Calu3 (cell line): ENCODE measurements around the gene RIMKLB. TPM values are rescaled to one million over a fixed set of nuclear protein-coding genes. Genes with fewer than 3 reads are reported as not detected.
"Not testable (repeated sequence)": the region's sequence is repeated elsewhere in the genome, so short reads cannot be mapped to it uniquely, and the experiment has no call there.

Source experiments
- BruUV-seq: library from RNA; stranded (reverse); fragments of 400-500 nt; replicated peaks from 2 replicates; lab custom pipeline; 2021; lab: Mats Ljungman, UMichigan
- CTCF ChIA-PET: fragments of 300-600 bp; sonication (Branson Sonifier 250); formaldehyde crosslinking; loops from one replicate; lab custom pipeline; 2022; ENCODE audit warnings: antibody characterized with exemption; lab: Charles Lee
- DNase-seq: peaks from one replicate; pipeline ENCODE4 v3.0.0; 2022
- H3K27ac Mint-ChIP-seq: one replicate; pipeline ENCODE4 v1.8.0; 2022; ENCODE audit warnings: mixed read lengths; ENCODE audit not compliant: unreplicated experiment
- H3K27me3 Mint-ChIP-seq: one replicate; pipeline ENCODE4 v1.8.0; 2022; ENCODE audit warnings: mixed read lengths; ENCODE audit not compliant: unreplicated experiment
- H3K36me3 Mint-ChIP-seq: one replicate; pipeline ENCODE4 v1.8.0; 2022; ENCODE audit warnings: mild to moderate bottlenecking, moderate library complexity, mixed read lengths; ENCODE audit not compliant: insufficient read depth, unreplicated experiment
- H3K4me1 Mint-ChIP-seq: one replicate; pipeline ENCODE4 v1.8.0; 2022; ENCODE audit warnings: mild to moderate bottlenecking, low read depth, mixed read lengths; ENCODE audit not compliant: unreplicated experiment
- H3K4me3 Mint-ChIP-seq: one replicate; pipeline ENCODE4 v1.8.0; 2022; ENCODE audit warnings: mild to moderate bottlenecking, low read depth, moderate library complexity, mixed read lengths; ENCODE audit not compliant: unreplicated experiment
- H3K9me3 Mint-ChIP-seq: one replicate; pipeline ENCODE4 v1.8.0; 2022; ENCODE audit warnings: low read depth, mixed read lengths; ENCODE audit not compliant: unreplicated experiment
- intact Hi-C: fragments of 100-400 bp; cut with micrococcal nuclease; formaldehyde crosslinking; loops from one replicate; pipeline ENCODE4 v1.10.0; 2022; ENCODE audit not compliant: unreplicated experiment
- total RNA-seq: library from RNA; stranded (reverse); gene quantifications from 2 replicates; pipeline ENCODE4 v1.2.3, GENCODE V29; 2022
- TF ChIP-seq, protein P1 (sequence below): fragments of 200-600 bp; IDR thresholded peaks from one replicate; pipeline ENCODE4 v1.8.0; 2022; ENCODE audit warnings: antibody characterized with exemption; ENCODE audit not compliant: unreplicated experiment

The RIMKLB gene
- total RNA-seq, 1 experiment from 2014 or later, result 36.3 TPM

DNA sequence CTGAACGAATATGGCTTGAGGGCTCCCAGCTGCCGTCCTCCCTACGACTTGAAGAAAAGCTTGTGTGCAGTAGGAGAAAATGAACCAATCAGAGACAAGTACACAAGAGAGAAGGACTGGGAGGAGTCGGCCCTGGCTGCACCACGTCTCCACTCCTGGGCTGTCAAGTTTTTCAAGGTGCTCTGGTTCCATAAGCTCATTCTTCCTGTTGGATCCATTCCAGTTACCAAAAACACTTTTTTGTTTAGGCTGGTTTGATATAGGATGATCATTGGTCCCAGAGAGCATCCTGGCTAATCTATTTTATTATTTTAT is 121.8 kb downstream of the RIMKLB start:
- Mint-ChIP-seq H3K36me3 (no peaks in the 10 kb centered on the region), H3K4me3 (no peak overlapping the region), H3K4me1 (peaks cover 8% of the 10 kb centered on the region), H3K9me3 (no peaks in the 10 kb centered on the region), H3K27ac (no peak overlapping the region), H3K27me3 (no peaks in the 10 kb centered on the region)
- CTCF ChIA-PET, result no interaction called here
- DNase-seq, result no peak
- TF ChIP-seq, protein P1, sequence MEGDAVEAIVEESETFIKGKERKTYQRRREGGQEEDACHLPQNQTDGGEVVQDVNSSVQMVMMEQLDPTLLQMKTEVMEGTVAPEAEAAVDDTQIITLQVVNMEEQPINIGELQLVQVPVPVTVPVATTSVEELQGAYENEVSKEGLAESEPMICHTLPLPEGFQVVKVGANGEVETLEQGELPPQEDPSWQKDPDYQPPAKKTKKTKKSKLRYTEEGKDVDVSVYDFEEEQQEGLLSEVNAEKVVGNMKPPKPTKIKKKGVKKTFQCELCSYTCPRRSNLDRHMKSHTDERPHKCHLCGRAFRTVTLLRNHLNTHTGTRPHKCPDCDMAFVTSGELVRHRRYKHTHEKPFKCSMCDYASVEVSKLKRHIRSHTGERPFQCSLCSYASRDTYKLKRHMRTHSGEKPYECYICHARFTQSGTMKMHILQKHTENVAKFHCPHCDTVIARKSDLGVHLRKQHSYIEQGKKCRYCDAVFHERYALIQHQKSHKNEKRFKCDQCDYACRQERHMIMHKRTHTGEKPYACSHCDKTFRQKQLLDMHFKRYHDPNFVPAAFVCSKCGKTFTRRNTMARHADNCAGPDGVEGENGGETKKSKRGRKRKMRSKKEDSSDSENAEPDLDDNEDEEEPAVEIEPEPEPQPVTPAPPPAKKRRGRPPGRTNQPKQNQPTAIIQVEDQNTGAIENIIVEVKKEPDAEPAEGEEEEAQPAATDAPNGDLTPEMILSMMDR, result no peak
- intact Hi-C loops, result no loop called here
- BruUV-seq, result no TSS peak

DNA sequence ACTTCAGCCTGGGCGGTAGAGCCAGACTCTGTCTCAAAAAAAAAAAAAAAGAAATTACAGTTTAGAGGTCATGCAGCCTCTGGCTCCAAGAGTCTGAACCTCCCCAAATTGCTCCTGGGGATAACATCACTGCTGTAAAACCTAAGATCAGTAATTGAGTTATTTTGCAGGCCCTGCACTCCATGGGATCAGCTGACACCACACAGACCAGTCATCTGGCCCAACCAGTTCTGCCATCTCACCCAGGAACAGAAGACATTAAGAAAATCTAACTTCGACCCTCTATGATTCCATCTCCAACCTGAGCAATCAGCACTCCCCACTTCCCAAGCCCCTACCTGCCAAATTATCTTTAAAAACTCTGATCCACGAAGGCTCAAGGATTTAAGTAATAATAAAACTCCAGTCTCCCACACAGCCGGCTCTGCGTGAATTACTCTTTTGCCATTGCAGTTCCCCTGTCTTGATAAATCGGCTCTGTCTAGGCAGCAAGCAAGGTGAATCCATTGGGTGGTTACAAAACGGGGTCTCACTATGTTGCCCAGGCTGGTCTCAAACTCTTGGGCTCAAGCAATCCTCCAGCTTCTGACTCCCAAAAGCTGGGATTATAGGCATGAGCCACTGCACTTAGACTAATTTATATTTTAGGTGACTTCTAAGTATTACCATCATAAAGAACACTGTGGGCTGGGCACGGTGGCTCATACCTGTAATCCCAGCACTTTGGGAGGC is 123.1 kb downstream of the RIMKLB start:
- CTCF ChIA-PET, BruUV-seq, H3K4me3 Mint-ChIP-seq, H3K4me1 Mint-ChIP-seq, H3K27ac Mint-ChIP-seq, H3K27me3 Mint-ChIP-seq, intact Hi-C loops, H3K36me3 Mint-ChIP-seq, H3K9me3 Mint-ChIP-seq: not testable (repeated sequence)
- peak; percentile 18 for DNase-seq

DNA sequence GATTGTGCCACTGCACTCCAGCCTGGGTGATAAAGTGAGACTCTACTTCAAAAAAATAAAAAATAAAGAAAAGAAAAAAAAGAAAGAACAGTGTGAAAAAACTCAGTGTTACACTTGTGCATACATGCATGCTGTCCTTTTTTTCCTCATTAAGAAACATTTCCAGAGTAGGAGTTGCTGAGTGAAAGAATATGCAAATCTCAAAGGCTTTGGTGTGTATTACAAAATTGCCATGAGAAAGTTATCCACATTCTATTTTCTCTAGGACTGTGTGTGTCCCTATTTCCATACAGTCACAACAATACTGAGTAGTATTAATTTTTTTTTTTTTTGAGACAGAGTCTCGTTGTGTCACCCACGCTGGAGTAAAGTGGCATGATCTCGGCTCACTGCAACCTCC is 123.8 kb downstream of the RIMKLB start:
- no peak for DNase-seq
- H3K27ac Mint-ChIP-seq, result no peak overlapping the region
- intact Hi-C loops, result no loop called here
- no peaks in the 10 kb centered on the region for H3K9me3 Mint-ChIP-seq
- H3K27me3 Mint-ChIP-seq, result no peaks in the 10 kb centered on the region
- TF ChIP-seq, protein P1, result no peak
- CTCF ChIA-PET, result no interaction called here
- H3K36me3 Mint-ChIP-seq, result no peaks in the 10 kb centered on the region
- no TSS peak for BruUV-seq
- H3K4me3 Mint-ChIP-seq, result no peak overlapping the region
- peaks cover 8% of the 10 kb centered on the region for H3K4me1 Mint-ChIP-seq

DNA sequence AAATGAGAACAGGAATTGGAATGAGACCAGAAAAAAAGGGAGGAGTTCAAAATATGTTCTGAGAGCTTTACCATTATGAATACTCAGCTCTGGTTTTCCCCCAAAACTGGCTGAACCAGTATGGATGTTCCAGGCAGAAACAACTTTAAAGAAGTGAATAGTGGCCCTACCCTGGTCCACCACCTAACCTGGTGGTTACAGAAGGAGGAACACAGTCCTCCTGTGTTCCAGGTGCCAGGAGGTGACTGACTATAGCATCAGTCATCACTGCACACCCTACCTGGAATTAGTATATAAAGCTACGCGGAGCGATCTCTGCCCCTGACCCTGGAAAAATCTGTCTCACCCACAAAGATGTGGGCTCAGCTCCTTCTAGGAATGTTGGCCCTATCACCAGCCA is 124.5 kb downstream of the RIMKLB start, which contains the start of gene A2ML1:
Gene A2ML1, plus strand, starts transcription at position 324 of the 400 bp plus-strand sequence. Its CDS starts 31 bp downstream, at position 355.
- intact Hi-C loops, result loop anchor here (2.0 kb wide), 1 partner anchor 139 kb away; no protein-coding TSS in a partner anchor
- peaks cover 8% of the 10 kb centered on the region for H3K4me1 Mint-ChIP-seq
- H3K27me3 Mint-ChIP-seq, result no peaks in the 10 kb centered on the region
- H3K27ac Mint-ChIP-seq, result no peak within 1 kb of the TSS
- TF ChIP-seq, protein P1, result no peak
- no TSS peak for BruUV-seq
- no peaks in the 10 kb centered on the region for H3K9me3 Mint-ChIP-seq
- H3K4me3 Mint-ChIP-seq, result no peak within 1 kb of the TSS
- DNase-seq, result peak; percentile 45
- CTCF ChIA-PET, result interaction anchor here (0.6 to 0.9 kb wide), 2 partner anchors 127 to 342 kb away, joined by 3 to 4 read pairs; partner anchors contain the start of gene M6PR
- H3K36me3 Mint-ChIP-seq, result no peaks in the 10 kb centered on the region
